GM21786 (cell line): Measurements from ENCODE around the gene VPREB1.
"Not testable (repeated sequence)": the region's sequence is repeated elsewhere in the genome, so short reads cannot be mapped to it uniquely, and the experiment has no call there.

ENCODE experiments used
- ATAC-seq: cut with Tn5 transposase; IDR thresholded peaks from one replicate; pipeline ENCODE4 v1.9.1; 2021; ENCODE audit not compliant: unreplicated experiment

The VPREB1 gene

GRCh38 chr22:22245256-22245909 lies 797 bp downstream of the VPREB1 start:
- no peak for ATAC-seq

GRCh38 chr22:22245935-22246525 lies 1.4 kb downstream of the VPREB1 start:
- no peak for ATAC-seq

GRCh38 chr22:22246706-22247105 lies 2.1 kb downstream of the VPREB1 start:
- no peak for ATAC-seq

GRCh38 chr22:22248878-22249277 lies 4.3 kb downstream of the VPREB1 start:
- ATAC-seq = no peak

GRCh38 chr22:22250651-22251050 lies 6.1 kb downstream of the VPREB1 start:
- ATAC-seq = not testable (repeated sequence)

DNA sequence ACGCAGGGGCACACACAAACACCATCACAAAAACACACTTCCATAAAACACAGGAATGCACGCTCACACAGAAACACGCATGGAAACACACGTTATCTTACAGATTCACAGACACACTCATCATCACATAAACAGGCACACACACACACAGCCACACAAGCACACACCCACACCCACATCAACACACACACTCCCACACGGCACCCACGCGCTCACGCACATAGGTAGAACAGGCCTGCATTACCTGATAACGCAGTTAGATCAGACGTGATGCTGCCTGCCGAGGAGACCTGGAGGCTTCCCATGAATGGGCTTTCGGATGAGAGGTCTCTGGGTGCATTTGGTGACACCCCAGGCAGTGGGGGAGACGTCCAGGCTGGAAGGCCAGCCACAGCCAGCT lies 11.5 kb downstream of the VPREB1 start:
- ATAC-seq = not testable (repeated sequence)

DNA sequence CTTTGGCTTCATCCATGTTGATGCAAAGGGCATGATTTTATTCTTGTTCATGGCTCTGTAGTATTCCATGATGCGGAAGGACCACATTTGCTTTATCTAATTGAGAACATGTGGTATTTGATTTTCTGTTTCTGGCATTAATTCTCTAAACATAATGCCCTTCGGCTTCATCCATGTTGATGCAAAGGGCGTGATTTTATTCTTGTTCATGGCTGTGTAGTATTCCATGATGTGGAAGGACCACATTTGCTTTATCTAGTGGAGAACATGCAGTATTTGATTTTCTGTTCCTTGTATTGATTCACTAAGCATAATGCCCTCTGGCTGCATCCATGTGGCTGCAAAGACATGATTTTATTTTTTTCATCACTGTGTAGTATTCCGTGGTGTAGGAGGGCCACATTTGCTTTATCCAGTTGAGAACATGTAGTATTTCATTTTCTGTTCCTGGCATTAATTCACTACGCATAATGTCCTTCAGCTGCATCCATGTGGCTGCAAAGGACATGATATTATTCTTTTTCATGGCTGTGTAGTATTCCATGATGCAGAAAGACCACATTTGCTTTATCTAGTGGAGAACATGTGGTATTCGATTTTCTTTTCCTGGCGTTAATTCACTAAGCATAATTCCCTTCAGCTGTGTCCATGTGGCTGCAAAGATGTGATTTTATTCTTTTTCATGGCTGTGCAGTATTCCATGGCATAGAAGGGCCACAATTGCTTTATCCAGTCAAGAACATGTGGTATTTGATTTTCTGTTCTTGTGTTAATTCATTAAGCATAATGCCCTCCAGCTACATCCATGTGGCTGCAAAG lies 14.2 kb downstream of the VPREB1 start:
- ATAC-seq = not testable (repeated sequence)

DNA sequence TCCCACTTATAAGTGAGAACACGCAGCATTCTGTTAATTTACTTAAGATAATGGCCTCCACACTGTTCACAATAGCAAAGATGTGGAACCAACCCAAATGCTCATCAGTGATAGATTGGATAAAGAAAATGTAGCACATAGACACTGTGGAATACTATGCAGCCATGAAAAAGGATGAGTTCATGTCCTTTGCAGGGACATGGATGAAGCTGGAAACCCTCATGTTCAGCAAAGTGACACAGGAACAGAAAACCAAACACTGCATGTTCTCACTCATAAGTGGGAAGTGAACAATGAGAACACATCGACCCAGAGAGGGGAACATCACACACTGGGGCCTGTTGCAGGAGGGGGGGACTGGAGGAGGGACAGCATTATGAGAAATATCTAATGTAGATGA lies 15.6 kb downstream of the VPREB1 start:
- ATAC-seq = not testable (repeated sequence)

DNA sequence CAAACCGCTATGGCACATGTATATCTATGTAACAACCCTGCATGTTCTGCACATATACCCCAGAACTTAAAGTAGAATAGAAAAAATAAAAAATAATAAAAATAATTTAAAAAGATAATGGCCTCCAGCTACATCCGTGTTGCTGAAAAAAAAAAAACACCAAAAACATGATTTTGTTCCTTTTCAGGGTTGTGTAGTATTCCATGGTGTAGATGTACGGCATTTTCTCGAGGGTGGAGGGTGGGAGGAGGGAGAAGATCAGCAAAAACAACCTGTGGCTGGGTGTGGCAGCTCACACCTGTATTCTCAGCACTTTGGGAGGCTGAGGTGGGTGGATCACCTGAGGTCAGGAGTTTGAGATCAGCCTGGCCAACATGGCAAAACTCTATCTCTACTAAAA lies 16.0 kb downstream of the VPREB1 start:
- ATAC-seq = not testable (repeated sequence)

DNA sequence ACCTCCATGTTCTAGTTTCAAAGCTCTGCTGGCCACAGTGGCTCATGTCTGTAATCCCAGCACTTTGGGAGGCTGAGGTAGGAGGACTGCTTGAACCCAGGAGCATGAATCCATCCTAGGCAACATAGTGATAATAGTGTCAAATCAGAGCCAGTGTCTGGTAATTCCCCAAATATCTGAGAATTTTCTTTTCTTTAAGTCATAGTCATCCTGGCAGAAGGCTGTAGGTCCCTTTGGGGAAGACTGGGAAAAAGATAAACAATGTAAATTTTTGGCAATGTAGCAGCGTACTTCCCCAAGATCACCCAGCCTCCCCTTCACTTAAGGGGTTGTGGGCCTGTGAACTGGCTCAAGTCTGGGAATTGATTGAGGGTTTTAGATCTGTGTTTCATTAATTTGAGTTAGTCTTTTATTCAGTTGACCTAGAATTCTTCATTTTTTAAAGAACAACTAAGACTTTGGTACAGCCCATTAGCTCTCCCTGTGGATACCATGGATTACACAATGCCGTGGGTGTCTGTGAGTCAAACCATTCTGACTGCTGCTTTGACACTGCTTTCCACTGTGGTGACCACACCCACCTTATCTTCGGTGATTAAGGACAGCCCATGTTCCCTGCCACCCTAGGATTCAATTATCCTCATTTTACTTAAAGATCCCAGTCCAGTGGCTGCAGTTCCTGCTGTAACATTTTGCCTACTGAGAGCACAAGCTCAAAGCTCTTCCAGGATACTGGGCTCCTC lies 17.9 kb downstream of the VPREB1 start:
- not testable (repeated sequence) for ATAC-seq

GRCh38 chr22:22263823-22264222 lies 19.2 kb downstream of the VPREB1 start:
- not testable (repeated sequence) for ATAC-seq

- ATAC-seq = not testable (repeated sequence)
These were observed 25.6 kb downstream of the VPREB1 start for GRCh38 chr22:22270036-22270676.

GRCh38 chr22:22277423-22277822 lies 32.8 kb downstream of the VPREB1 start:
- ATAC-seq = not testable (repeated sequence)

- not testable (repeated sequence) for ATAC-seq
These were observed 40.6 kb downstream of the VPREB1 start for GRCh38 chr22:22284962-22285756.

DNA sequence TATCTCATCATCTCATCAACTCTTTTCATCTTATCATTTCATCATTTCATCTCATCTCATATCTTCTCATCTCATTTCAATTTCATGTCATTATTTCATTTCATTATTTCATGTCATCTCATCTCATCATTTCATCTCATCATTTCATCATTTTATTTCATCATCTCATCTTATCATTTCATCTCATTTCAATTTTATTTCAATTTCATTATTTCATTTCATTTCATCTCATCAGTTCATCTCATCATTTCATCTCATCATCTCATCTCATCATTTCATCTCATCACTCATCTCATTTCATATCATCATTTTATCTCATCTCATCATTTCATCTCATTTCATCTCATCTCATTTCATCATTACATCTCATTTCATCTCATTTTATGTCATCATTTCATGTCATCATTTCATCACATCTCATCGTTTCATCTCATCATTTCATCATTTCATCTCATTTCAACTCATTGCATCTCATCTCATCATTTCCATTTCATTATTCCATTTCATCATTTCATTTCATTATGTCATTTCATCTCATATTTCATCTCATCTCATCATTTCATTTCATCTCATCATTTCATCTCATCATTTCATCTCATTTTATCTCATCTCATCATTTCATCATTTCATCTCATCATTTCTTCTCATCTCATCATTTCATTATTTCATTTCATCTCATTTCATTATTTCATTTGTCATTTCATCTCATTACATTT lies 42.0 kb downstream of the VPREB1 start:
- not testable (repeated sequence) for ATAC-seq

DNA sequence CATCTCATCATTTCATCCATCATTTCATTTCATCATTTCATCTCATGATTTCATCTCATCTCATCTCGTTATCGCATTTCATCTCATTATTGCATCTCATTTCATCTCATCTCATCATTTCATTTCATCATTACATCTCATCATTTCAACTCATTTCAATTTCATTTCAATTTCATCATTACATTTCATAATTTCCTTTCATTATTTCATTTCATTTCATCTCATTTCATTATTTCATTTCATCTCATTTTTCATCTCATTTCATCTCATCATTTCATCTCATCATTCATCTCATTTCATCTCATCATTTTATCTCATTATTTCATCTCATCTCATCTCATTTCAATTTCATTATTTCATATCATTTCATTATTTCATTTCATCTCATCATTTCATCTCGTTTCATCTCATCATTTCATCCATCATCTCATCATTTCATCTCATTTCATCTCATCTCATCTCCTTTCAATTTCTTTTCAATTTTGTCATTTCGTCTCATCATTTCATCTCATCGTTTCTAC lies 42.6 kb downstream of the VPREB1 start:
- ATAC-seq = not testable (repeated sequence)

- not testable (repeated sequence) for ATAC-seq
These were observed 45.1 kb downstream of the VPREB1 start for GRCh38 chr22:22289666-22290065.

- not testable (repeated sequence) for ATAC-seq
These were observed 46.7 kb downstream of the VPREB1 start for GRCh38 chr22:22291129-22291806.
